ENCODE data around the gene SYTL3.

SYTL3 gene

GRCh38 chr6:158760618-158761250, 110.9 kb downstream of the SYTL3 start:
- no peak for DNase-seq (ENCODE audit: low read depth in 2 of 2)

DNA sequence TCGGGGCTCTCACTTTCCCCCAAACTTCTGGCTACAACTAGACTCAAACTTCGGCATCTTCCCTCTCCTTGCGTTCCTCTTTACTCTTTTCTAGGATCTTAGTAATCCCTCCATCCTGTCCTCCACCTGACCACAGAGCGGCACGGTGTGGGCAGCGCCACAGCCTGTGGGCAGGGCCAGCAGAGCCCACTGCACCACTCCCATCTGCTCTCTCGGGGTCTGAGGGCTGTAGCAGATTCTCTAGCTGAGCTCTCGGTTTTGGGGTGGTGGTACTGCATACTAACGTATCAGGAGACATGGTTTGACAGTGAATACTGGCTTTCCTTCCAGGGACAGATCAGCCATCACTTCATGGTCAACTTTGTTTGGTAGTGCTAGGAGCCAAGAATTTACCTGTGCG, 111.9 kb downstream of the SYTL3 start:
- no peak for DNase-seq (ENCODE audit: low read depth in 2 of 2)

DNA sequence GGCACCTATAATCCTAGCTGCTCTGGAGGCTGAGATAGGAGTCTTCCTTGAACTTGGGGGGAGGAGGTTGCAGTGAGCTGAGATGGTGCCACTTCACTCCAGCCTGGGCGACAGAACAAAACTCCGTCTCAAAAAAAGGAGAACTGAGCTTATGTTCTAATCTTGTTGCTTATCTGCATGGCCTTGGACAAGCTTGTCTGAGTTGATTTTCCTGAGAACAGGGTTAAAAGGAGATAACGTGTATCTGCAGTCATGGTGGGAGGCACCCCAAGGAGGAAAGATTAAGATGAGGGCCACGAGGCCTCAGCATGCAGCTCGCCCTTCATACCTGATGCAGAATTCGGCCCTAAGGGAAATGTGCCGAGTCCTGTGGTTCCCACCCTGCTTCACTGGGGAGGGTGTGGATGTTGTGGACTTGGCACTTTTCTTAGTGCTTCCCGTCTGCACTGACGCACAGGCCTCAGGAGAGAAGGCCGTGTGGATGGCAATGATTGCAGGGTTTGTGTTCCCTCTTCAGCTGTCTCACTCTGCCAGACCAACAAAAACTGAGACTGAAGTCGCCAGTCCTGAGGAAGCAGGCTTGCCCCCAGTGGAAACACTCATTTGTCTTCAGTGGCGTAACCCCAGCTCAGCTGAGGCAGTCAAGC, 113.1 kb downstream of the SYTL3 start:
- no peak for DNase-seq (ENCODE audit: low read depth in 2 of 2)

- no peak for DNase-seq (ENCODE audit: low read depth in 2 of 2)
Observed at GRCh38 chr6:158763434-158764182, 113.8 kb downstream of the SYTL3 start.

DNA sequence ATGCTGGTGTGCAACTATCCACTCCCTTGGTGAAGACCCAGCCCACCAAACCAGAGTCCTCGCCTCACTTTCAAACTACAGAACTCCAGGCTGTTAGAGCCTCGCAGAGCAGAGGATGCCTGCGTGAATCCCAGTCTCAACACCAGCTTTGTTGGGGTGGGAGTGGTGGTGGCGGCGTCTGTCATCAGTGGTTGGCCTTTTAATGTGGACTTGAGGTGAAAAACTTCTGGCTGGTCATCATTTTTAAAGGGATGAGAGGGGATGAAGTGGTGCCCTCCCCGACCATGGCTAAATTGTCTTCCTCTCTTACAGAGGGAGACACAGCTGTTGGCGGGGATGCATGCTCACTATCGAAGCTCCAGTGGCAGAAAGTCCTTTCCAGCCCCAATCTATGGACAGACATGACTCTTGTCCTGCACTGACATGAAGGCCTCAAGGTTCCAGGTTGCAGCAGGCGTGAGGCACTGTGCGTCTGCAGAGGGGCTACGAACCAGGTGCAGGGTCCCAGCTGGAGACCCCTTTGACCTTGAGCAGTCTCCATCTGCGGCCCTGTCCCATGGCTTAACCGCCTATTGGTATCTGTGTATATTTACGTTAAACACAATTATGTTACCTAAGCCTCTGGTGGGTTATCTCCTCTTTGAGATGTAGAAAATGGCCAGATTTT, 114.5 kb downstream of the SYTL3 start:
- no peak for DNase-seq (ENCODE audit: low read depth in 2 of 2)

DNA sequence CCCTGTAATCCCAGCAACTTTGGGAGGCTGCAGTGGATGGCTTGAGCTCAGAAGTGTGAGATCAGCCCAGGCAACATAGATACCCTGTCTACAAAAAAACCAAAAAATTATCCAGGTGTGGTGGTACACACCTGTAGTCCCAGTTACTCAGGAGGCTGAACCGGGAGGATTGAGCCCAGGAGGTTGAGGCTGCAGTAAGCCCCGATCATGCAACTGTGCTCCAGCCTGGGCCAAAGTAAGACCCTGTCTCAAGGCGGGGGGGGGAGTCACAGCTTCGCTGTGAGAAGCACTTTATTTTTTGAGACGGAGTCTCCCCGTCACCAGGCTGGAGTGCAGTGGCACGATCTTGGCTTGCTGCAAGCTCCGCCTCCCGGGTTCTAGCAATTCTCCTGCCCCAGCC, 115.1 kb downstream of the SYTL3 start:
- DNase-seq (ENCODE audit: low read depth in 2 of 2) = no peak

GRCh38 chr6:158765499-158766068, 115.7 kb downstream of the SYTL3 start:
- no peak for DNase-seq (ENCODE audit: low read depth in 2 of 2)

DNA sequence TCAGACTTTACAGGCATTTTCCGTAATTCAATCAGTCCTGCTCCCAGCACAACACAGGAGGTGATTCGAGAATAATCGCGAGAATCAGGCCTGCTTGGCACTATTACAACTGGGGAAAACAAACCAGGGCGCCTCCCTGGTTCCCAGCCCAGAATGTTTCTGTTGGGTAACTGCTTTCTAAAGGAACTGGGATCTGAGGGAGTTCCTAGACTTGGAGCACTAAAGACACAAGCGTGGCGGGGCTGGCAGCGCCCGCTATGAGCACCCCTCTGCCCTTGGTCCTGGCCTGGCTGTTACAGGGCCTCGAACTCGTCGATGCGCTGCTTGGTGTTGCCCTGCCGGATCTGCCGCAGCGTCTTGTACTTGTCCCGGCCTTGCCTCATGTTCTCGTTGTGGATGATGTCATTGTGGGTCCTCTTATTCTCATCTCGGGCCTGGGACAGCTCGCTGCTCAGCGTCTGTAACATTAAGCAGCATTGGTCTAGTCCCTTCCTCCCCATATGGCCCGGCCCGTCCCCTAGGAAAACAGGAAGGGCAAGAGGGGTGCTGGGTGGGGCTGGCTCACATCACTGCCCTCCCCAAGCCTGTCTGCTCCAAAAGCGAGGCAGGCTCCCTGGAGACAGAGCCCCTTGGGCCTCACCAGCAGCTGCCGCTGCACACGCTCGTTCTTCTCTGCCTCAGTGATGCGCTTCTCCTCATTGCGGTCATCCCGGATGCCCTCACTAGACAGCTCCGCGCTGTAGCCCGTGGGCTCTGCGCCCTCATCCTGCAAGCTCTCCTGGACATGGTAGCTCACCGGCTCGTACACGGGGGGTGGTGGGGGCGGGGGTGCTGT, 117.0 kb downstream of the SYTL3 start:
- DNase-seq (ENCODE audit: low read depth in 2 of 2) = no peak

- DNase-seq (ENCODE audit: low read depth in 2 of 2) = no peak
Observed at GRCh38 chr6:158767709-158768108, 117.9 kb downstream of the SYTL3 start.

DNA sequence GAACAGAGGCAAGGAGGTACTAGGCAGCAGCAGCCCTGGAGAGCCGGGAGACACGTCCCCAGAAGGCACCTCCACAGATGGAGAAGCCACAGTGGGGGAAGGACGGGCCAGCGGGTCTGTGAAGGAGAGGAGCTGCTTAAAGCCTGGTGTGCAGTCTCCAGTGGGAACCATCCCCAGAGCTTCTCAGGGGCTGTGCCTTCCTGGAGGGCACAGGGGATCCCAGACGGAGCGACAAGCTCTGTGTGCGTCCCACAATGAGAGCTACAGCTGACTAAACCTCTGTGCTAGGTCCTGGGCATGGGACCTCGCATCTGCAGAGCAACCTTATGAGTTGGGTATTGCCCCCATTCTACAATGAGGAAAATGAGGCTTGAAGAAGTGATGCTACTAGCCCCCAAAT, 118.6 kb downstream of the SYTL3 start:
- no peak for DNase-seq (ENCODE audit: low read depth in 2 of 2)

GRCh38 chr6:158769234-158769770, 119.4 kb downstream of the SYTL3 start:
- DNase-seq (ENCODE audit: low read depth in 2 of 2) = no peak

DNA sequence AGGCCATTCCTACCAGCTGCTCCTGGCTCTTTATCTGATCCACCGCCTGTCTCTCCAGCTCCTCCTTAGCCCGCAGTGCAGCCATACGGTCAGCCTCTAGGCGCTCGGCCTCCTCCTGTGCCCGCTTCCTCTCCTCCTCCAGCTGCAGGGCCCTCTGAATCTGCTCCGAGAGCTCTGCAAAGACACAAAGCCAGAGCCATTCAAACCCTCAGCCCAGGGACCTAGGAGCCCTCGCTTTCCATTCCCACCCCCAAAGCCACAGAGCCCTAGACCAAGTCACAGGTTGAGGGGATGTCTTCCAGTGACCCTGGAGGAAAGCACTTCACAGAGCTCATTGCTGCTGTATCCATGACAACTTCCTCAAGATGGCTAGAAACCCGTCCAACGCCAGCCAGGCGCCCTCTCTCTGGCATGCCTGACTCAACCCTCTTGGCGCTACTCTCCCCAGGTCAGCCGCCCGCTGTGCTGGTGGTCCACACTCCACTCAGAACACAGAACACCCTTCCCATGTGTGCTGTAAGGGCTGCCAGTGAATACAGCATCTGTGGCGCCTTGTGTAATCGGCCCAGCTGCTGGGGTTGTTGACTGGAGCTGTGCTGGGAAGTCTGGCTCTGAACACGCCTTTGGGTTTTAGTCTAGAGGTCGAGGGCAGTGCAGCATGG, 120.0 kb downstream of the SYTL3 start:
- no peak for DNase-seq (ENCODE audit: low read depth in 2 of 2)

GRCh38 chr6:158770533-158771330, 120.9 kb downstream of the SYTL3 start:
- no peak for DNase-seq (ENCODE audit: low read depth in 2 of 2)

GRCh38 chr6:158771399-158772152, 121.7 kb downstream of the SYTL3 start:
- no peak for DNase-seq (ENCODE audit: low read depth in 2 of 2)

DNA sequence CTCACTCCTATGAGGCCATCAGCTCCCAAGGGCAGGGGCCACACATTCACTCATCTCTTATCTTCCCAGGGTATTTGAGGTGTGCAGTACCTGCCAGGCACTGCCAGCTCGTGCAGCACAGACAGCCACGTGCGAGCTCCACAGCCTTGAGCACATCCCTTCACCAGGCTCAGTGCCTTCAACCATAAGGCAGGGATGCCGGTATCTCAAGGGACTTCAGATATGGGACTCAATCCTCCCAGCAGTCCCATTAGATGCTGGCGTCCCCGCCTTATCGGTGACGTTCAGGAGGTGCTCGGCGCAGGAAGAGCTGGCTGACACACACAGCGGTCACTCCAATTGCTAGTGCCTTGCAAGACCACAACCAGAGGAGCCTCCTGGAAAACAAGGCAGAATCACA, 122.3 kb downstream of the SYTL3 start:
- no peak for DNase-seq (ENCODE audit: low read depth in 2 of 2)

GRCh38 chr6:158772851-158773371, 123.1 kb downstream of the SYTL3 start:
- DNase-seq (ENCODE audit: low read depth in 2 of 2) = no peak

- no peak for DNase-seq (ENCODE audit: low read depth in 2 of 2)
Observed at GRCh38 chr6:158773581-158774449, 124.0 kb downstream of the SYTL3 start.
